Esophagus squamous epithelium (tissue), 5 donors: ENCODE results near the gene ARMC7. TPM values are rescaled to one million over a fixed set of nuclear protein-coding genes. Genes with fewer than 3 reads are reported as not detected.
A peak's percentile ranks its signal among the peaks of the same experiment; 100 is the strongest.
"Not testable (repeated sequence)": the region's sequence is repeated elsewhere in the genome, so short reads cannot be mapped to it uniquely, and the experiment has no call there.

Experiments used
- DNase-seq: peaks from one replicate; lab custom pipeline; 2025; lab: John Stamatoyannopoulos, UW
- H3K27ac ChIP-seq, 4 donors: fragments of 200-600 bp; sonication (generic); one replicate each; pipeline ENCODE4 v1.5.1; 2016 to 2019; ENCODE audit warnings: mild to moderate bottlenecking in 1 of 4
- H3K27me3 ChIP-seq, 4 donors: fragments of 200-600 bp; sonication (generic); 1 replicate in 3 of 4; 2 replicates in 1 of 4; pipeline versions ENCODE4 v1.5.1 to v1.6.0; 2017 to 2021; ENCODE audit warnings: antibody characterized with exemption in 1 of 4
- H3K36me3 ChIP-seq, 3 donors: fragments of 200-600 bp; sonication (generic); one replicate each; pipeline ENCODE4 v1.5.1; 2016 to 2019
- H3K4me1 ChIP-seq, 3 donors: fragments of 200-600 bp; sonication (generic); one replicate each; pipeline ENCODE4 v1.5.1; 2017 to 2019
- H3K4me3 ChIP-seq, 4 donors: fragments of 200-600 bp; sonication (generic); 1 replicate in 3 of 4; 2 replicates in 1 of 4; pipeline ENCODE4 v1.5.1; 2016 to 2019; ENCODE audit warnings: mild to moderate bottlenecking in 2 of 4, moderate library complexity in 1 of 4
- H3K9me3 ChIP-seq, 3 donors: fragments of 200-600 bp; sonication (generic); one replicate each; pipeline ENCODE4 v1.5.1; 2016 to 2019
- POLR2A ChIP-seq, 4 donors: fragments of 450-650 bp; IDR thresholded peaks; one replicate each; pipeline ENCODE4 v1.6.1; 2017; ENCODE audit warnings: antibody characterized with exemption in 4 of 4, mild to moderate bottlenecking in 4 of 4, moderate library complexity in 3 of 4
- WGBS, 2 donors: methylation state at CpG; one replicate each; pipeline ENCODE4 v1.1.5; 2018; 5-methylcytosine and 5-hydroxymethylcytosine counted together
- intact Hi-C: fragments of 100-400 bp; cut with DNase I; formaldehyde crosslinking; loops from one replicate; pipeline ENCODE4 v1.15.0; 2022
- total RNA-seq, 4 donors: library from RNA; depleted of rRNA; stranded (reverse); fragments of >200 nt; gene quantifications; one replicate each; pipeline ENCODE4 v1.1.0, GENCODE V29; 2016
- TF ChIP-seq, protein P1 (sequence below), 6 experiments: fragments of 450-650 bp in 4 of 6; fragments of 200-600 bp in 2 of 6; sonication (generic) in 2 of 6; IDR thresholded peaks; one replicate each; pipeline ENCODE4 v1.5.1; 2016 to 2019; ENCODE audit warnings: antibody characterized with exemption in 6 of 6, mild to moderate bottlenecking in 4 of 6, moderate library complexity in 4 of 6
- donor health status: DM: yes; HTN: yes; CAD: no.

Gene ARMC7
- total RNA-seq, 4 donors from 2014 or later: 4.0 to 9.1 (median 5.3) TPM

DNA sequence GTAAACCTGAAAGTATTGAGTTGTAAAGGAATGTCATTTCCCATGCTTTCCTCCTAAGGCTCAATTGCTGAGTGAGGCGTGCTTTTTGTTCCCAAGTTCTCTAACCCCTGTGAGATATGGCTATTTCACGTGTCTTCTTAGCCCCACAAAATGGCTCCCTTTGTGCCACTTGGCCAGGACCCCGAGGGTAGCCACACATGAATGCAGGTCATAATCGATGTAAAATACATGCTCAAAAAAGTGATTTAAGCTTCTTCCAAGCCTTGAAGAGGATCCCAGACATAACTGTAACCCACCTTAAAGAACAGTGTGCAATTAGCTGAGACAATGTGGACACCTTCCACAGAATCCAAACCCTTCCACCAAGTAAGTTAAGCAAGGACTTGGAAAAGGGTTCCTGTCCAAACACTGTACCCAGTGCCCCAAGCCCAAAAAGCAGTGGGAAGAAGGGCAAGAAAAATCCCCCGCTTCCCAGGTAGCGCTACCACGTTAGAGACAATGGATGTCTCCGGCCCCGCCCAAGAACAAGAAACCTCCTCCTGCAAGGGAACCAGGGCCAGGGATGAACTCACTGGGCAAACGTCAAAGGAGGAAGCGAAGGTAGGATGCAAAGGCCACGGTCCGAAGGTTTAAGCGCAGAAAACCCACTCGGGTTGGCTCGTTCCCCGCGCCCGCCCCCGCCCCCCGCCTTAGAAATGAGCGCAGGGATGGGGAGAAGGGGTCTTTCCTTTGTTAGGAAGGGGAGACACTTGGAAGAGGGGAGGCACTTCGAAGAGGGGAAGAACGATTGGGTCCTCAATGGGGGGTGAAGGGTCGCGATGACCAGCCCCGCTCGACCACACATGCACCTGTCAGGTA, 43.4 kb downstream of the ARMC7 start:
- DNase-seq: no peak
- peak overlapping the region; percentile 83 to 94 (median 88) for H3K27ac ChIP-seq
- intact Hi-C loops: no loop called here

DNA sequence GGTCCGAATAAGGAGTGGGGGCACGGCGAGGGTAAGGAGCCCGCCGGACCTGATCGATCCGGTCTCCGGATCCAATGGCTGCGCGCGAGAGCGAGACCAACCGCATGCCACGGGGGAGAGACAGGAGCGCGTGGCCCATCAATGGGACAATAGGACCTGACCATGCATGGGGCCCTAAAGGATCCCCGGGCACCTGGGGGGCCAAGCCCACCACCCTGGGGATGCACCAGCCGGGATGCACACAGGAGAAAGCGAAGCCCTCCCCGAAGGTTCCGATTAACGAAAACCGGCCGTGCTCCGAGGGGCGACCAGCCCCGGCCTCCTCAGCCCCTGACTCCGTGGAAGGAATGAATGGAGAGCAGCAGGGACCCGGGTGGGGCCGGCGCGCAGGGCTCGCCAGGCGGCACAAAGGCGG, 44.0 kb downstream of the ARMC7 start:
- WGBS, 2 donors: 0% methylated on average over 3 to 7 of the region's 35 CpGs
- H3K9me3 ChIP-seq: no peaks in the 10 kb centered on the region
- H3K4me1 ChIP-seq: peaks cover 19 to 58% (median 22%) of the 10 kb centered on the region in 3 donors
- no peaks in the 10 kb centered on the region for H3K27me3 ChIP-seq
- intact Hi-C loops: no loop called here
- peak overlapping the region; percentile 83 to 94 (median 88) for H3K27ac ChIP-seq
- no peaks in the 10 kb centered on the region for H3K36me3 ChIP-seq
- TF ChIP-seq, protein P1, sequence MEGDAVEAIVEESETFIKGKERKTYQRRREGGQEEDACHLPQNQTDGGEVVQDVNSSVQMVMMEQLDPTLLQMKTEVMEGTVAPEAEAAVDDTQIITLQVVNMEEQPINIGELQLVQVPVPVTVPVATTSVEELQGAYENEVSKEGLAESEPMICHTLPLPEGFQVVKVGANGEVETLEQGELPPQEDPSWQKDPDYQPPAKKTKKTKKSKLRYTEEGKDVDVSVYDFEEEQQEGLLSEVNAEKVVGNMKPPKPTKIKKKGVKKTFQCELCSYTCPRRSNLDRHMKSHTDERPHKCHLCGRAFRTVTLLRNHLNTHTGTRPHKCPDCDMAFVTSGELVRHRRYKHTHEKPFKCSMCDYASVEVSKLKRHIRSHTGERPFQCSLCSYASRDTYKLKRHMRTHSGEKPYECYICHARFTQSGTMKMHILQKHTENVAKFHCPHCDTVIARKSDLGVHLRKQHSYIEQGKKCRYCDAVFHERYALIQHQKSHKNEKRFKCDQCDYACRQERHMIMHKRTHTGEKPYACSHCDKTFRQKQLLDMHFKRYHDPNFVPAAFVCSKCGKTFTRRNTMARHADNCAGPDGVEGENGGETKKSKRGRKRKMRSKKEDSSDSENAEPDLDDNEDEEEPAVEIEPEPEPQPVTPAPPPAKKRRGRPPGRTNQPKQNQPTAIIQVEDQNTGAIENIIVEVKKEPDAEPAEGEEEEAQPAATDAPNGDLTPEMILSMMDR (IDR thresholded peaks at IDR 0.05): no peak
- TF ChIP-seq POLR2A (IDR thresholded peaks at IDR 0.05): no peak
- no peak for DNase-seq
- peak overlapping the region; percentile 74 to 99 (median 84) for H3K4me3 ChIP-seq

More for the DNA sequence above, 43.4 kb downstream of the ARMC7 start:
- peaks cover 0 to 5% (median 0%) of the 10 kb centered on the region in 3 donors for H3K36me3 ChIP-seq
- peak overlapping the region; percentile 74 to 99 (median 84) for H3K4me3 ChIP-seq
- no peaks in the 10 kb centered on the region for H3K9me3 ChIP-seq
- 3 to 4% methylated on average over 25 to 26 of the region's 28 CpGs for WGBS, 2 donors
- peaks cover 18 to 51% (median 19%) of the 10 kb centered on the region in 3 donors for H3K4me1 ChIP-seq
- TF ChIP-seq, protein P1 (IDR thresholded peaks at IDR 0.05): no peak
- TF ChIP-seq POLR2A (IDR thresholded peaks at IDR 0.05): no peak
- H3K27me3 ChIP-seq: no peaks in the 10 kb centered on the region

DNA sequence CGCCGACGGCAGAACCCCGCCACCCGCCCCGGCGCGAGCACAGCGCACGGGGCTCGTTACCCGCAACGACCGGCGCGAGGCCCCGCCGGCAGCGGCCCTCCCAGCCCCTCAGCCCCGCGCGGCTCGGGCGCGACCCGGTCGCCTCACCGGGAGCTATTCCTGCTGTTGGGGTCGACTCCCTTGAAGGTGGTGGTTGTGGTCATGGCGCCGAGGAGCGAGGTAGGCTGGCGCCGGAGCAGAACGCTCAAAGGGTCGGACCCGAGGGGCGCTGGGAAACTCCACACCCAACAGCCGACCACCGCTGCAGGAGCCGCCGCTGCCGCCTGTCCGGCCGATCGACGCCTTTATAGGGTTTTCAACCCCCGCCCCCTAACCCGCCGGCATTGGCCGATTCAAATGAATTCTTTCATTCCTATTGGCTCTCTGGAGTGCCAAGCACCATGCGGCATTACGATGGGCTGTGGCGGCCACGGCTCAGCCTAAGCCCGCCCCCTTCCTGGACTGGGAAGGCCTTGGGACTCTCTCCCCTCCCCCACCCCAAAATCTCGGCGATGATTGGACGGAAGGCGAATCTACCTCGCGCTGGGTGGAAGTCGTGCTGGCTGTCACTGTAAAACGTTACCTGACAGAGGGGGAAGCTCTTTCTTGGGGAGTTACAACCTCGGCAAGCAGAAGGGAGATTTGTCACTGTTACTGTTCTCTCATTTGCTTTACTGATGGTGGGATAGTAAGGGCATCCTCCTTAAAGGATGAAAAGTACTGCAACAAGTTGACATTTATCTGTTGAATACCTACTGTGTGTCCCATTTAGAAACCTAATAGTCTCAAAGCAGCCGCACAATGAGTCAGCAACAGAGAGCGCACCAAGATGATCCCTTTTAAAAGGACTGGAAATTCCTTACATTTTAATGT, 44.7 kb downstream of the ARMC7 start, which contains the start of gene JPT1:
JPT1 (minus strand) TSS at position 318 of the 912 bp plus-strand sequence; CDS start at position 203, 115 bp downstream.
- peaks cover 19 to 64% (median 23%) of the 10 kb centered on the region in 3 donors for H3K4me1 ChIP-seq
- WGBS, 2 donors: 3 to 5% methylated on average over 16 to 23 of the region's 67 CpGs
- TF ChIP-seq, protein P1 (IDR thresholded peaks at IDR 0.05): peak in 1 of 6 experiments; percentile 18
- TF ChIP-seq POLR2A (IDR thresholded peaks at IDR 0.05): peak; percentile 53 to 100 (median 83)
- H3K27ac ChIP-seq: peak within 1 kb of the TSS; percentile 83 to 94 (median 88)
- H3K27me3 ChIP-seq: no peaks in the 10 kb centered on the region
- peak within 1 kb of the TSS; percentile 74 to 99 (median 84) for H3K4me3 ChIP-seq
- H3K9me3 ChIP-seq: no peaks in the 10 kb centered on the region
- DNase-seq: peak; percentile 91
- intact Hi-C loops: no loop called here
- H3K36me3 ChIP-seq: no peaks in the 10 kb centered on the region

DNA sequence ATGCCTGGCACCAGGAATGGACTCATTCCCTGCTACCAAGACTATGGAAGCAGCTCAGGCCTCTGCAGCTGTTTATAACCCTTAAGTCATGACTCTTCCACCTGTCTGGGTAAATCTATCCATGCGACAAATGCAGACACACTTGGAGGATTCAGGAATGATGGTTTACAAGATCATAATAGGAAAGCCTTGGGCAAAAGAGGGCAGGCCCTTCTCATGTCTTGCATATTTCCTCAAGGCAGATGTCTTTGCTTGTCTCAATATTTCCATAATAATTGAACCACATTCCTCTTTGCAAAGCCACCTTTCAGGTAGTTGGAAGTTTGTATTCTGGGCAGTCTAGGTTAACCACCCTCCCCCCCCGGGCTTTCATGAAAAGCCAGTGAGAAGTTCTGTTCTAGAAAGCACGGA, 45.4 kb downstream of the ARMC7 start:
- Histone ChIP-seq H3K36me3 (no peaks in the 10 kb centered on the region), H3K4me1 (peaks cover 19 to 70% (median 27%) of the 10 kb centered on the region in 3 donors), H3K4me3 (peak overlapping the region in 2 of 4 donors; percentile 74 to 99), H3K9me3 (no peaks in the 10 kb centered on the region), H3K27ac (peak overlapping the region; percentile 19 to 90 (median 82)), H3K27me3 (no peaks in the 10 kb centered on the region)
- intact Hi-C loops: no loop called here
- WGBS, 2 donors: 30 to 58% methylated on average over 3 of the region's 3 CpGs
- no peak for DNase-seq
- TF ChIP-seq, protein P1 (IDR thresholded peaks at IDR 0.05): no peak
- no peak for TF ChIP-seq POLR2A (IDR thresholded peaks at IDR 0.05)

DNA sequence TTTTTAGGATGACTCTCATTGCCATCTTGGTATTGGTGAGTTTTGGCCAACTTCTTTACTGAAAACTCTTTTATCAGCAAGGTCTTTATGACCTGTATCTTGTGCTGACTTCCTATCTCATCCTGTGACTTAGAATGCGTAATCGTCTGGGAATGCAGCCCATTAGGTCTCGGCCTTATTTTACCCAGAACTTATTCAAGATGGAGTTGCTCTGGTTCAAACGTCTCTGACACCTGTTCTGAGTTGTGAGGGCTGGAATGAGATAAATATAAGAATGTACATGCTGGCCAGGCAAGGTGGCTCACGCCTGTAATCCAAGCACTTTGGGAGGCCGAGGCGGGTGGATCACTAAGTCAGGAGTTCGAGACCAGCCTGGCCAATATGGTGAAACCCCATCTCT, 48.7 kb downstream of the ARMC7 start:
- H3K4me3 ChIP-seq, H3K36me3 ChIP-seq, DNase-seq, H3K9me3 ChIP-seq, intact Hi-C loops, H3K27me3 ChIP-seq: not testable (repeated sequence)
- Histone ChIP-seq H3K27ac (peak overlapping the region; percentile 6 to 80 (median 72)), H3K4me1 (peaks cover 9 to 42% (median 18%) of the 10 kb centered on the region in 3 donors)
- 73 to 80% methylated on average over 7 to 8 of the region's 8 CpGs for WGBS, 2 donors
